ENCODE data around the gene NLGN1. TPM values are rescaled to one million over a fixed set of nuclear protein-coding genes. Genes with fewer than 3 reads are reported as not detected.
"Not testable (repeated sequence)": the region's sequence is repeated elsewhere in the genome, so short reads cannot be mapped to it uniquely, and the experiment has no call there.

NLGN1 gene
- polyA plus RNA-seq (ENCODE audit: insufficient read length in 12 of 12), result 1 to 10 TPM in 11 of 12 donors, not detected in 1; 1.3 to 4.3 (median 1.9) TPM
- long read RNA-seq, donor 1, partial matches to known transcripts, result 0 of 2 reads
- long read RNA-seq, donor 1, other reads (novel, unspliced or antisense), result 0 of 2 reads
- long read RNA-seq, donor 2, result 0 reads
- long read RNA-seq, donor 3, result 0 reads
- long read RNA-seq, donor 4, result 0 reads
- long read RNA-seq, donor 5, partial matches to known transcripts, result 0 of 1 reads
- long read RNA-seq, donor 5, other reads (novel, unspliced or antisense), result 0 of 1 reads
- long read RNA-seq, donor 6, result 0 reads
- long read RNA-seq, donor 7, result 0 reads
- long read RNA-seq, donor 8, partial matches to known transcripts, result 0 of 1 reads
- long read RNA-seq, donor 8, other reads (novel, unspliced or antisense), result 0 of 1 reads
- long read RNA-seq, donor 9, result 0 reads
- long read RNA-seq, donor 10, result 0 reads
- long read RNA-seq, donor 11, result 0 reads

- DNase-seq, result peak; percentile 85
Observed at GRCh38 chr3:173397161-173398110, at the start of gene NLGN1. Gene NLGN1 (plus strand): TSS chr3:173397744.

GRCh38 chr3:173351886-173352285, 45.7 kb upstream of the NLGN1 start:
- DNase-seq, result no peak

GRCh38 chr3:173353137-173353536, 44.4 kb upstream of the NLGN1 start:
- DNase-seq, result not testable (repeated sequence)

GRCh38 chr3:173354124-173354523, 43.4 kb upstream of the NLGN1 start:
- DNase-seq, result no peak

- peak; percentile 33 for DNase-seq
Observed at GRCh38 chr3:173371848-173372487, 25.6 kb upstream of the NLGN1 start.

GRCh38 chr3:173380681-173381080, 16.9 kb upstream of the NLGN1 start:
- DNase-seq, result no peak

- not testable (repeated sequence) for DNase-seq
Observed at GRCh38 chr3:173381936-173382335, 15.6 kb upstream of the NLGN1 start.

- DNase-seq, result no peak
Observed at GRCh38 chr3:173395073-173395411, 2.5 kb upstream of the NLGN1 start.

- DNase-seq, result peak; percentile 81
Observed at GRCh38 chr3:173395412-173396181, 1.9 kb upstream of the NLGN1 start.

GRCh38 chr3:173396191-173397041, 1.1 kb upstream of the NLGN1 start:
- peak; percentile 18 for DNase-seq

- no peak for DNase-seq
Observed at GRCh38 chr3:173398111-173398479, 551 bp downstream of the NLGN1 start.

- no peak for DNase-seq
Observed at GRCh38 chr3:173399044-173399443, 1.5 kb downstream of the NLGN1 start.

- DNase-seq, result no peak
Observed at GRCh38 chr3:173401369-173401768, 3.8 kb downstream of the NLGN1 start.

- no peak for DNase-seq
Observed at GRCh38 chr3:173402656-173403055, 5.1 kb downstream of the NLGN1 start.

- no peak for DNase-seq
Observed at GRCh38 chr3:173403376-173403775, 5.8 kb downstream of the NLGN1 start.

- DNase-seq, result no peak
Observed at GRCh38 chr3:173404156-173404555, 6.6 kb downstream of the NLGN1 start.

- DNase-seq, result no peak
Observed at GRCh38 chr3:173410436-173410835, 12.9 kb downstream of the NLGN1 start.

GRCh38 chr3:173410849-173411248, 13.3 kb downstream of the NLGN1 start:
- no peak for DNase-seq

GRCh38 chr3:173411375-173411973, 13.9 kb downstream of the NLGN1 start:
- DNase-seq, result peak; percentile 43

- no peak for DNase-seq
Observed at GRCh38 chr3:173416070-173416469, 18.5 kb downstream of the NLGN1 start.

Measured in muscle of arm (tissue), 14 donors.